GM18505 (cell line): ENCODE data around the gene MAML3.

Experiments used
- ATAC-seq: cut with Tn5 transposase; IDR thresholded peaks from one replicate; pipeline ENCODE4 v1.9.1; 2021; ENCODE audit not compliant: unreplicated experiment
- POLR2A ChIP-seq: IDR thresholded peaks from 4 replicates; pipeline ENCODE4 v1.6.1; 2011; ENCODE audit warnings: borderline replicate concordance; ENCODE audit not compliant: insufficient read depth, insufficient read length; ENCODE audit errors: extremely low read depth

The MAML3 gene

DNA sequence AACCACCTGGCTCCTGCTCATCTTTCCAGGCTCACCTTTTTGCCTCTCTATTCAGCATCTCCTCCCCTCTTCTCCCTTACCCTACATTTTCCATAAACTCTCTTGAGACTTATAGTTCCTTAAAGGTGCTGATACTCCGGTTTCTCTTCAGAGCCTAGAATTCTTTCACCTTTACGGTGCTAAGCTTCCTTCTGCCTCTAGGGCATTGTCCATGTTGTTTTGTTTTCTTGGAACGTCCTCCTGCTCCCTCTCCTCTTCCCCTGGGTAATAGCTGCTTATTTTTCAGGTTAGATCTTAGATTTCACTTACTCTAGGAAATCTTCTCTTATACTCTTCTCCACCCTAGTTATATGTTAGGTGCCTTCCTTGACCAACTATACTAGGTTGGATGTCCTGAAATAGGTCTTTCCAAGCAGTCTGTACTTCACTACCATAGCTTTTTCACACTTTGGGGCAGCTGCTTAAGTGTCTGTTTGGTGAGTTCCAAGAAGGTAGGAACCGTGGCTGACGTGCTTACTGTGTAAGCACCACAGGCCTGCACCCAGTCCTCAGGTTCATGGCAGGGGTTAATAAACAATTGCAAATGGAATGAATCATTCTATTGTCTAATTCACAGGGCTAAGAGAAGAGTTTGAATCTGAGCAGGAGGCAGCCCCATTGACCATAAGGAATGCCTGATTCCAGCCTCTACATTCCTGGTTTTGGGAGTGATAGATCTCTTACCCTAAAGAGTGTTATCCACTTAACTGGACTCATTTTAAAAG lies 260.8 kb downstream of the MAML3 start:
- no peak for ATAC-seq
- TF ChIP-seq POLR2A = no peak

DNA sequence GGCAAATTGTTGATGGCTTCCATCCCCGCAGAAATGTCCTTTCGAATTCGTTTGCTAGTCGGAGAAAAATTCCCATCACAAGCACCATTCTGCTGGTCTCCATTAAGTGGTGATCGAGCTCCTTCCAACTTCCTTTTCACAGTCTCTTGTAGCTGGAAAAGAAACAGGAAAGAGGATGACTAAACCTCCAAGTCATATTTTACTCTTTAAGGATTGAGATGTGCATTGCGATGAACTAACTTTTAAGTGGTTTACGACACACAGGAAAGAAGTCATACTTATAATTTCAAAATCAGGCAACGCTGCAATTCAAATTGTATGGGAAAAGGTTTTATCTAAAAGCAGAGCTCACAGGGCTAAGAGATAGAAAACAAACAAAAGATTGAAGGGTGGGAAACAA lies 263.2 kb downstream of the MAML3 start:
- no peak for ATAC-seq
- no peak for TF ChIP-seq POLR2A

DNA sequence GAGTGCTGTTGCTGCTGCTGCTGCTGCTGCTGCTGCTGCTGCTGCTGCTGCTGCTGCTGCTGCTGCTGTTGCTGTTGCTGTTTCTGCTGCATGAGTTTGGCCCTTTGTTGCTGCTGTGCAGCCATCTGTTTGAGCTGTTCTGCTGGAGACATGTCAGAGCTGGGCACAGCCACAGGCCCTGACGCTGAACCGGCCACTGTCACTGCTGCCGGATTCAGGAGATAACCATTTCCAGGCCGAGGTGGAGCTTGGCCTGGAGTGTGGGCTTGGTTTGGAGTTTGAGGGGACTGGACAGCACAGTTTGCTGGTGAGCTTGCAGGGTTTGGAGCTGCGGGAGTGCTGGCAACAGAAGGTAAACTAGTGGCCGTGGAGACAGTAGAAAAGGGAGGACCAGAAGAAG lies 264.1 kb downstream of the MAML3 start:
- TF ChIP-seq POLR2A = no peak
- no peak for ATAC-seq

DNA sequence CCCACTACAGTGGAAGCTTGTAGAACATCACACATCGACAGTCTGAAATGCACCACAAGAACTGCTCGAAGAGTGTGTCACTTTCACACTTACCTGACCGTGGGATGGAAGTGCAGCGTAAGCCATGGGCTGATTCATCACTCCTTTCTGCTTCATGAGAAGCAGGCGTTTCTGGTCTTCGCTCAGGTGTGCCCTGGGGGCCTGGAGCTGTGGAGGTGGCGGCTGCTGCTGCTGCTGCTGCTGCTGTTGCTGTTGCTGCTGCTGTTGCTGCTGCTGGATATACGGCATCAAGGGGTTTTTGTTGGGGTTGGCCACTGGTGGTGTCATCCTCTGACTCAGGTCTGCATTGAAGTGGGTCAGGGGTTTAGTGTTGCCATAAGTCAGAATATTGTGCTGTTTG lies 264.7 kb downstream of the MAML3 start:
- ATAC-seq = no peak
- no peak for TF ChIP-seq POLR2A

DNA sequence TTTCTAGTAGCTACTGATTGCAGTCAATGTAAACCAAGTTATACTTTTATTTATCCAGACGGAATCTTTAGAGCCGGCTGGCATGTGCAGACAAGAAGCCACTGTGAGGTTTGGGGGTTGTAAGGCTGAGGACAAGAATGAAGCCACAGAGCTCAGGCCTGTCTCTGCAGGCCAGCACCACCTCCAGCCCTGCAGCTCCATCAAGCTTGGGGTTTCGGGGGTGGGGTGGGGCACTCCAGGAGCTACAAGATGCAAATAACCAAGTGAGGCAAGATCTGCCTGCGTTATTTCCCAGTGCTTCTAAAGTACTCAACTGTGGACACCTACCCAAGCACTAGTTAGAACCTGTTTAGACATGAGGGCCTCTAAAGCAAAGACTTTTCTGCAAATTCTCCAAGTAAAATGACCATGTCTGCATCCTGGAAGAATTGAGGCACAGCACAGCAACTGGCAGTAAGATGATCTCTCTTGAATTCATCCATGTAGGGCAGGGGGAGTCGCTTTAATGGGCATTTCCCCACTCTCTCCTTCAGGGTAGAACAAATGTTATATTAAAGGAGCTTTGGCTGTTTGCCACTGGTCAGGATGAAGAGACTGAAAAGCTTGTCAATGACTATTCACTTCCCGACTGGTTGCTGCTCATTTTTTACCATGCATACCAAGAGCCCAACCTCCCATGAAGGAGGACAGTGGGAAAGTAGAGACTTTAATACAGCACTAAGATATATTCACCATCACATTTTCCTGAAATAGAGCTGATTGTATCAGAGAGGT lies 265.8 kb downstream of the MAML3 start:
- no peak for ATAC-seq
- TF ChIP-seq POLR2A = no peak

DNA sequence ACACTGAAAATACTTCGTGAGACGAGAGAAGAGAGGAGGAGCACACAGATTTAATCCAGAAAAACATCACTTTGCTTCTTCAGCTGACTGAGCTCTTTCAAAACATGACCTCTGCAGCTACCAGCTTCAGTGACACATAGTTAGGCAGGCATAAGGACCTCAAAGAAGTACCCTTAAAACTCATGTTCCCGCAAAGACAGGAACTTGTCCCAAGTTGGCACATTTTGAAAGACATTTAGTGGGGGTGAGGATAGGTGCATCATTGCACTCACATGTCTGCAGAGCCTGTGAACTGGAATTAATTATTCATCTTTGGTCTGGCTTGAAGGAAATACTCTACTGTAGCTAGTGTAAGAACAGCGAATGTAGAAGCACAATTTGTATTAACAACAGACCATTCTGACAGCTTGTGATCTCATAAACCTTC lies 266.6 kb downstream of the MAML3 start:
- no peak for TF ChIP-seq POLR2A
- no peak for ATAC-seq

DNA sequence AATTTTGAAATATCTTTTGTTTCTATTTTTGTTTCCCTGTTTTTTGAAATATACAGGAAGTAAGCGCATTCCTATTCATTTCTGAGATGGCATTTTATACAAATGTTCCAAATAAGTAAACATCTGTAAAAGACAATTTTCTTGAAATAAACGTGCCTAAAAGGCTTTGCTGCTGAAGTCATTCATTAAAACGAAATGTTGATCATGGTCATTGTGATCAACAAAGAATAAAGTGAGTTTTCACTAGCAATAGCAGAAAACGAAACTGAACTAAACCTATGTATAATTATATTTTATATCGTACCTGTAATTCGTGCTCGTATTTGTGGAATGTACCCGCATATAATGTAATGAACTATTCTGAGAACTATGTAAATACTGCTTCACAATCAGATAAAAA lies 267.2 kb downstream of the MAML3 start:
- no peak for TF ChIP-seq POLR2A
- ATAC-seq = no peak

DNA sequence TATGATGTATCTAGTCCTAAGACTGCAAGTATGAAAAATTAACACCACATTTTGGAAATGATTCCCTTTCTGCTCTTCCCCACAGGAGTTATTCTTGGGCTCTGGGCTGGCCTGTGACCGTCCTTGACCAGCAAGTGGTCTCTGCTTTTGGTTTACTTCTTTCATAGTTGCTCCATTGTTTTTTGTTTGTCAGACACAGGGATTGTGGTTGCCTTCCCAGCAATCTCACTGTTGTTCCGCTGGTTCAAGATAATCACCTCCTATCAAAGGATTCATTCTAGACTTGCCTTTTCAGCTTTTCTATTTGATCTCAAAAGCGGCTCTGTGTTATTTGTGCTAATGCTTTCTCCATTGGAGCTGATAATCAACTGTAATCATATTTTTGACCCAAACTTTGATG lies 269.5 kb downstream of the MAML3 start:
- no peak for ATAC-seq

DNA sequence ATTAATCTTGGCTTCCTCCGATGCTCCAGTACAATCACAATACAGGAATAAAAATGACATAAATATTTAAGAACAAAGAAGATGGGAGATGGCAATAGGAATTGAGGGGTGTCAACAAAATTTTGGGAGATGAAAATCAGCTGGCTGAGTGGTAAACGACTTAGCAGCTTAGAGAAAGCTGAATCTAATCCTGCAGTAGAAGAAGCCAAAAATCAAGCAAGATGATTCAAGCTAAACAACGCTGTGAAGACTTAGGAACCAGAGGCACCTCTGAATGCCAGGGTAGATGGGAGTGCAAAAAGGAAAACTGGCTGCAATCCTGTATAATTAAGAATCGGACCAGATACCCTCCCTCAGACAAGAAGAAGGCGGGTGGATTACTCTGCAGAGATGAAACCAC lies 273.1 kb downstream of the MAML3 start:
- TF ChIP-seq POLR2A = no peak
- ATAC-seq = no peak

More for the DNA sequence above, 269.5 kb downstream of the MAML3 start:
- TF ChIP-seq POLR2A = no peak

DNA sequence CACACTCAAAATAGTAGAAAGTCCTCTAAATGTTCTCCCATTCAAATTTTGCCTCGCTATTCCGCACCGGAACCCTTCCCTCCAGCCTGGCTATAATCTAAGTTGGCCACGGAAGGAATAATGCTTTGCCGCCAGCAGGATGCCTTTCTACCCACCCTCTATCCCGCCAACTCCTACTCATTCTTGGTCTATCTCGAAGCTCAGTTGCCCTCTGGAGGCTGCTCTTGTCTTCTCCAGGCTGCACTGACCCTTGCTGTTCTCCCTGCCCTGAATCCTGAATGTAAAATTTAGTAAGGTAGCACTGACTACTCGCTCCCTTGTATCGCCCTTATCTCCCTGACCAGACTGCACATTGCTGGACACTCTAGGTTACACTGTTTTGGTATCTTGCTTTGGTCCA lies 275.9 kb downstream of the MAML3 start:
- no peak for ATAC-seq
- TF ChIP-seq POLR2A = no peak

DNA sequence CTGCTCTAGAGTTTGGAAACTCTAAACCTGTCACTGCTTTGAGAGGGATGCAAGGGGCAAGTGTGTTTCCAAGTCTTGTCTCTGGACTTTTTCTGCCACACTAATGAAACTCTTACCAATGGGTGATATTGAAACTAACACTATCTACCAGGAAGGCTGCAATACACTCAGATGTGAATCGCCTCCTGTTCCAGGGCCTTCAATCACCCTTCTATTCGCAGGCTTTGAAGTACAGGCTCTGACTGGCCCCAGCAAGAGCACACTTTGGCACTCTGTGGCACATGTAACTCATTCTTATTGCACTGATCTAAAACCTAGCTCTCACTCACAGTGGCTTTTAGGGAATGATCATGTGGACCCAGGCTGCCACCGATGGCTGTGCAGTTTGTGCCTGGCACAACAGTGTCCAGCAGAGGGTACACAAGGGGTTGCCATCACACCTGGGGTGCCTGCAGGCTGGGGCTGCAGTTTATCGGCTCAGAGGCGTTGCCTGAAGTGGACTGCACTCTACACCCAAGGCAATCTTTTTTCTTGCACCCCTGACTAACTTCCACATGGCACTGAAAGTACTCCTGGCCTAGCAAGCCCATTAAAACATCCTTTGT lies 277.5 kb downstream of the MAML3 start:
- TF ChIP-seq POLR2A = no peak
- no peak for ATAC-seq

DNA sequence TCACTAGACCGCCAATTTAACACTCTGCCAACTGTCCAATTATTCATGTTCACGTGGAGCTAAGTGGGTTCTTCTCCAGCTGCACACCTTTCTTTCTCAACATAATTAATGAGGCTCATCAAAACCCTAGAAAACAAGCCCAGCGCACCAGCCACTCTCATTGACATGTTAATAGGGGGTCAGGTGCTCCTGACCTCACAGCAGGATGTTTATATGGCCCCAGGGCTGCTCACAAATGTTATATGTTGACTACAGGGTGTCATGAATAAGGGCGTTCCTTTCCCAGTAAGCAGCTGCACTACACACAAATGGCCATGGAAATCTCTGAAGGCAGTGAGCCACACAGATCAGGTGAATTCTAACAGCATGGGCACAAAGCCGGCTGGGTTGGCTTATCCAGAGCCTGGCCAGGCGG lies 278.6 kb downstream of the MAML3 start:
- no peak for TF ChIP-seq POLR2A
- no peak for ATAC-seq

DNA sequence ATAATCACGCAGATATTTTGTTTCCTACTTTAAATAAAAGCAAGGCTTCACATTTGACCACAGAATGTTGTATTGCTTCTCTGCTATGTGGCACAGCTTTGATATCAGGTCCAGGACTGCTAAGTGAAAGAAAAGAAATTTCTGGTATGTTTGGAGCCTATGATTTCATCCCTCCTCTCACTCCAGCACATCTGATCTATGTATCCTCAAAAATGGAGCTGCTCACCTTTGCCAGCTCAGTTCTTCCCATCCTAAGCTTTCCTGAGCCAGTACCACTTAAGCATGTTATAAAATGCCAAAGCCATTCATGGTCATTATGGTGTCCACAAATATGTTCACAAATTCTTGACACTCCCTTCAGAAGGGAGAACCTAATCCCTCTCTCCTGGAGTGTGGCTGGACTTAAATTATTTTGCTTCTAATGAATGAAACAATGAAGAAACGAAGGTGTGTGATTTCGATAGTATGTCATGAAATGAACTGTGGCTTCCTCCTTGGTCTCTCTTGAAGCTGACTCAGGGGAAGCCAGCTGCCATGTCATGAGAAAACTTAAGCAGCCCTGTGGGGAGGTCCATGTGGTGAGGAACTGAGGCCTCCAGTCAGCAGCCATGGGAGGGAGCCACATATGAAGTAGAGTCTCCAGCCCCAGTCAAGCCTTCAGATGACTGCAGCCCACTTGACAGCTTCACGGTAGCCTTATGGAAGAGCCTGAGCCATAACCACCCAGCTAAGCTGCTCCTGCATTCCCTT lies 280.7 kb downstream of the MAML3 start:
- ATAC-seq = no peak
- TF ChIP-seq POLR2A = no peak
